Esophagus muscularis mucosa (tissue), 4 donors: ENCODE results near the gene TMEM40. TPM values are rescaled to one million over a fixed set of nuclear protein-coding genes. Genes with fewer than 3 reads are reported as not detected.
"Not testable (repeated sequence)": the region's sequence is repeated elsewhere in the genome, so short reads cannot be mapped to it uniquely, and the experiment has no call there.

Experiments used
- DNase-seq: peaks from one replicate; pipeline ENCODE4 v3.0.0-alpha.2; 2017; ENCODE audit errors: extremely low spot score
- H3K27ac ChIP-seq, 4 donors: fragments of 200-600 bp; sonication (generic); replicated peaks in 1 of 4; 1 replicate in 3 of 4; 2 replicates in 1 of 4; pipeline ENCODE4 v1.5.1; 2016 to 2019; ENCODE audit warnings: mild to moderate bottlenecking in 1 of 4
- H3K27me3 ChIP-seq, 4 donors: fragments of 200-600 bp; sonication (generic); one replicate each; pipeline versions ENCODE4 v1.5.1 to v1.6.0; 2016 to 2019
- H3K36me3 ChIP-seq, 4 donors: fragments of 200-600 bp; sonication (generic); one replicate each; pipeline ENCODE4 v1.5.1; 2016 to 2019
- H3K4me1 ChIP-seq, 4 donors: fragments of 200-600 bp; sonication (generic); one replicate each; pipeline ENCODE4 v1.5.1; 2016 to 2019
- H3K4me3 ChIP-seq, 4 donors: fragments of 200-600 bp; sonication (generic); 1 replicate in 2 of 4; 2 replicates in 2 of 4; pipeline ENCODE4 v1.5.1; 2016 to 2019; ENCODE audit warnings: mild to moderate bottlenecking in 4 of 4, moderate library complexity in 1 of 4
- H3K9me3 ChIP-seq, 4 donors: fragments of 200-600 bp; sonication (generic); 1 replicate in 3 of 4; 2 replicates in 1 of 4; pipeline ENCODE4 v1.5.1; 2016 to 2019
- EP300 ChIP-seq: sonication (generic); formaldehyde crosslinking; IDR thresholded peaks from one replicate; pipeline ENCODE4 v1.6.1; 2017; ENCODE audit warnings: antibody characterized with exemption
- POLR2A ChIP-seq: fragments of 450-650 bp; IDR thresholded peaks from one replicate; pipeline ENCODE4 v1.6.1; 2017; ENCODE audit warnings: antibody characterized with exemption, moderate library complexity, mild to moderate bottlenecking, low read depth
- POLR2AphosphoS5 ChIP-seq, 2 donors: sonication (generic); formaldehyde crosslinking; IDR thresholded peaks; one replicate each; pipeline ENCODE4 v1.6.1; 2017; ENCODE audit warnings: antibody characterized with exemption in 2 of 2
- WGBS: methylation state at CpG from one replicate; pipeline ENCODE4 v1.1.5; 2018; 5-methylcytosine and 5-hydroxymethylcytosine counted together
- intact Hi-C: fragments of 100-400 bp; cut with DNase I; formaldehyde crosslinking; loops from one replicate; pipeline ENCODE4 v1.15.1; 2023
- total RNA-seq, 4 donors: library from RNA; depleted of rRNA; stranded (reverse); fragments of >200 nt; gene quantifications; one replicate each; pipeline versions ENCODE4 v1.1.0 to v1.2.1, GENCODE V29; 2016
- TF ChIP-seq, protein P1 (sequence below), 3 experiments: fragments of 200-600 bp in 2 of 3; fragments of 450-650 bp in 1 of 3; sonication (generic) in 2 of 3; IDR thresholded peaks; one replicate each; pipeline ENCODE4 v1.5.1; 2017 to 2019; ENCODE audit warnings: antibody characterized with exemption in 3 of 3, mild to moderate bottlenecking in 2 of 3, moderate library complexity in 1 of 3

TMEM40 gene
- total RNA-seq, 4 donors from 2014 or later: not detected

- 67% methylated on average over 1 of the region's 1 CpG for WGBS
- H3K27me3 ChIP-seq: no peaks in the 10 kb centered on the region
These were observed 53.1 kb downstream of the TMEM40 start for GRCh38 chr3:12705981-12706380.

DNA sequence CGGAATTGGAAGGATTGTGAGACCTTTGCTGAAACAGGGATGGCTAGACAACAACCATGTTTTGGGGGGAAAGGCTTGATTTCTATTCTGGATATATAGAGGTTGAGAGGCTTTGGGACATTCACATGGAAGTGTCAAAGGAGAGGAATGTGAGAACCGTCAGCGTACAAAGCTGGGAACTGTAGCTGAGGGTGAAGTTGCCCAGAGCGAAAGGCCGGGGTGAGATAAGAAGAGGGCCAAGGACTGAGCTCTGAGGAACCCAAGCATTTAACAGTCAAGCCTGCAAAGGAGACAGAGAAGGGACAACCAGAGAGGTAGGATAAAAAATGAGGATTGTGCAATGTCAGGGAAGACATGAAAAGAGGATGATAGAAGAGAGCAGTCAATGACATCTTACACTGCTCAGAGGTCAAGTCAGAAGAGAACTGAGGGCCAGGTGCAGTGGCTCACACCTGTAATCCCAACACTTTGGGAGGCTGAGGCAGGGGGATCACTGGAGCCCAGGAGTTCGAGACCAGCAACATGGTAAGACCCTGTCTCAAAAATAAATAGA, 53.6 kb downstream of the TMEM40 start:
- WGBS: 100% methylated on average over 4 of the region's 6 CpGs
- DNase-seq: no peak
- Histone ChIP-seq H3K4me3 (no peak overlapping the region), H3K9me3 (no peaks in the 10 kb centered on the region), H3K4me1 (peaks cover 0 to 3% (median 0%) of the 10 kb centered on the region in 4 donors), H3K27ac (no peak overlapping the region), H3K36me3 (no peaks in the 10 kb centered on the region), H3K27me3 (no peaks in the 10 kb centered on the region)
- intact Hi-C loops: loop anchor here (5.0 kb wide), 1 partner anchor 137 kb away; the partner anchor contains the start of gene RPL32
- TF ChIP-seq POLR2A: no peak
- no peak for TF ChIP-seq POLR2AphosphoS5 (IDR thresholded peaks at IDR 0.05)
- TF ChIP-seq EP300: no peak
- TF ChIP-seq, protein P1, sequence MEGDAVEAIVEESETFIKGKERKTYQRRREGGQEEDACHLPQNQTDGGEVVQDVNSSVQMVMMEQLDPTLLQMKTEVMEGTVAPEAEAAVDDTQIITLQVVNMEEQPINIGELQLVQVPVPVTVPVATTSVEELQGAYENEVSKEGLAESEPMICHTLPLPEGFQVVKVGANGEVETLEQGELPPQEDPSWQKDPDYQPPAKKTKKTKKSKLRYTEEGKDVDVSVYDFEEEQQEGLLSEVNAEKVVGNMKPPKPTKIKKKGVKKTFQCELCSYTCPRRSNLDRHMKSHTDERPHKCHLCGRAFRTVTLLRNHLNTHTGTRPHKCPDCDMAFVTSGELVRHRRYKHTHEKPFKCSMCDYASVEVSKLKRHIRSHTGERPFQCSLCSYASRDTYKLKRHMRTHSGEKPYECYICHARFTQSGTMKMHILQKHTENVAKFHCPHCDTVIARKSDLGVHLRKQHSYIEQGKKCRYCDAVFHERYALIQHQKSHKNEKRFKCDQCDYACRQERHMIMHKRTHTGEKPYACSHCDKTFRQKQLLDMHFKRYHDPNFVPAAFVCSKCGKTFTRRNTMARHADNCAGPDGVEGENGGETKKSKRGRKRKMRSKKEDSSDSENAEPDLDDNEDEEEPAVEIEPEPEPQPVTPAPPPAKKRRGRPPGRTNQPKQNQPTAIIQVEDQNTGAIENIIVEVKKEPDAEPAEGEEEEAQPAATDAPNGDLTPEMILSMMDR (IDR thresholded peaks at IDR 0.05): no peak

More at GRCh38 chr3:12705981-12706380, 53.1 kb downstream of the TMEM40 start:
- DNase-seq: no peak
- Histone ChIP-seq H3K4me3 (no peak overlapping the region), H3K9me3 (no peaks in the 10 kb centered on the region), H3K36me3 (no peaks in the 10 kb centered on the region), H3K27ac (no peak overlapping the region), H3K4me1 (peaks cover 0 to 3% (median 0%) of the 10 kb centered on the region in 4 donors)
- intact Hi-C loops: loop anchor here (5.0 kb wide), 1 partner anchor 136 kb away; the partner anchor contains the start of gene RPL32
- no peak for TF ChIP-seq EP300
- TF ChIP-seq, protein P1 (IDR thresholded peaks at IDR 0.05): no peak
- no peak for TF ChIP-seq POLR2AphosphoS5 (IDR thresholded peaks at IDR 0.05)
- TF ChIP-seq POLR2A: no peak

DNA sequence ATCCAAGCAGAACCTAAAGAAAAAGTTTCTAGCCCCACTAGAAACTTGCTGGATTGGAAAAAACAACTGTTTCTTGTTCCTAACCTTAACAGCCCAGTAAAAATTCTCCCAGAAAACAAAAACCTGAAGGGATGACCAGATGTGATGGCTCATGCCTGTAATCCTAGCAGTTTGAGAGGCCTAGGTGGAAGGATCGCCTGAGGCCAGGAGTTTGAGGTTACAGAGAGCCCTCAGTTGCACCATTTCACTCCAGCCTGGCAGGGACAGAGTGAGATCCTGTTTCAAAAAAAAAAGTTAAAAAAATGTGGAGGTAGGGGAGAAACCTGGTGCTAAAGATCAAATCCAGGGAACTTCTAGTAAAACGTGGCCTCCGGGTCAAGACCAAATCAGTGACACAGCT, 56.6 kb downstream of the TMEM40 start:
- intact Hi-C loops: no loop called here
- WGBS: 77% methylated on average over 3 of the region's 3 CpGs
- no peaks in the 10 kb centered on the region for H3K9me3 ChIP-seq
- no peak overlapping the region for H3K27ac ChIP-seq
- peaks cover 0 to 3% (median 0%) of the 10 kb centered on the region in 4 donors for H3K4me1 ChIP-seq
- H3K4me3 ChIP-seq: no peak overlapping the region
- H3K27me3 ChIP-seq: no peaks in the 10 kb centered on the region
- H3K36me3 ChIP-seq: no peaks in the 10 kb centered on the region
- DNase-seq: no peak
- TF ChIP-seq, protein P1 (IDR thresholded peaks at IDR 0.05): no peak
- TF ChIP-seq POLR2A: no peak
- no peak for TF ChIP-seq EP300
- no peak for TF ChIP-seq POLR2AphosphoS5 (IDR thresholded peaks at IDR 0.05)

DNA sequence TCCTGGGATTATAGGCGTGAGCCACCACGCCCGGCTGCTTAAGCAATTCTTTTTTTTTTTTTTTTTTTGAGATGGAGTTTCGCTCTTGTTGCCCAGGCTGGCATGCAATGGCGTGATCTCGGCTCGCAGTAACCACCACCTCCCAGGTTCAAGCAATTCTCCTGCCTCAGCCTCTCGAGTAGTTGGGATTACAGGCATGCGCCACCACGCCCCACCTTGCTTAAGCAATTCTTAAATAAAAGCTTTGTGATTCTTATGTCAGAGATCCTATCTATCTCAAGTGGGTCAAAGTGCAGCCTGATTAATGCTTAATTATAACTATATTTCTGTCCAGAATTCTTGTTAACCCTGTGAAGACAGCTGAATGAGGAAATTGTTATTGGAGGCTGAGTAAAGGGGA, 57.5 kb downstream of the TMEM40 start:
- H3K4me3 ChIP-seq, intact Hi-C loops, H3K27ac ChIP-seq, H3K9me3 ChIP-seq, H3K4me1 ChIP-seq, H3K36me3 ChIP-seq, DNase-seq, H3K27me3 ChIP-seq: not testable (repeated sequence)
- WGBS: 93% methylated on average over 3 of the region's 10 CpGs

DNA sequence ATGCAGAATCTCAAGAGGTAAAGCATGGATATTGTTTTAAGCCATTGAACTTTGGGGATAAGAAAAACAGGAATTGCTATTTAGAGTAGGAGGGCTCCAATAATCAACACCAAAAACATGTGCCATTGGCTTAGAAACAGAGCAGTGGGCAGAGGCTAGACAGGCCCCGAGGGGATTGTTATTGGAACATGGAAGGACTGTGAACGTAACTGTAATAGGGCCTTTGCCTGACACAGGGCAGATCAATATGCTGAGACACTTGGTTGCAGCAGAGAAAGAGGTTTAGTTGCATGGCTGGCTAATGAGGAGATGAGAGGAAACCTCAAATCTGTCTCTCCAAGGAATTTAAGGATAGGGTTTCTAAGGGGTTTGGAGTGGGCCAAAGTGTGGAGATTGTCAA, 58.3 kb downstream of the TMEM40 start:
- TF ChIP-seq POLR2AphosphoS5 (IDR thresholded peaks at IDR 0.05) (no peak), EP300 (no peak), POLR2A (no peak)
- TF ChIP-seq, protein P1 (IDR thresholded peaks at IDR 0.05): no peak
- H3K27ac ChIP-seq: no peak overlapping the region
- 67% methylated on average over 2 of the region's 2 CpGs for WGBS
- intact Hi-C loops: no loop called here
- H3K27me3 ChIP-seq: no peaks in the 10 kb centered on the region
- DNase-seq: no peak
- peaks cover 0 to 3% (median 0%) of the 10 kb centered on the region in 4 donors for H3K4me1 ChIP-seq
- no peaks in the 10 kb centered on the region for H3K9me3 ChIP-seq
- no peaks in the 10 kb centered on the region for H3K36me3 ChIP-seq
- no peak overlapping the region for H3K4me3 ChIP-seq
